ENCODE data around the gene TMEM129.

TMEM129 gene

DNA sequence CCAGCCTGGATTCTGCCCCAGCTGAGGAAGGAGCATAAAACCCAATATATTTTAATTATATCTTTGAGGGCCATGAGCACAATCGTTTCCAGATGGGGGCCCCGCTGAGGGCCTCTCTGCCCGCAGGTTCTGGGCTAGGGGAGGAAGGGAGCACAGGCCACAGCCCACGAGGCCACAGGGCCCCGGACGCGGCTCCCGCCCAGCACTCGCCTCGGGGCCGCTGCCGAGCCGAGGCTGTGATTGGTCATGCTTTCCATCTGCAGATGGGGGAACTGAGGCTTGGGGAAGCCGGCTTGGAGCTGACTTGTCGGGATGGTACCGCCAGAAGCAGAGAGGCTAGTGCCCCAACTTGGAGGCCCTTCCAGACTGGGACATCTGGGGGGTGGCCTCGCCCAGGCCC is 34.2 kb upstream of the TMEM129 start:
- Histone ChIP-seq H3K4me1 (ENCODE audit: insufficient read depth, low read length) (no peaks in the 10 kb centered on the region), H3K27ac (ENCODE audit: low read length) (no peak overlapping the region), H3K36me3 (ENCODE audit: insufficient read depth, low read length) (no peaks in the 10 kb centered on the region), H3K4me2 (ENCODE audit: insufficient read depth, low read length) (no peak overlapping the region), H3K27me3 (ENCODE audit: insufficient read depth, low read length, poor library complexity) (no peaks in the 10 kb centered on the region), H3K4me3 (ENCODE audit: low read depth in 1 of 2, low read length in 2 of 2) (no peak overlapping the region), H3K9me3 (ENCODE audit: insufficient read depth, low read length, severe bottlenecking) (no peaks in the 10 kb centered on the region), H2AFZ (ENCODE audit: low read depth, low read length) (no peak overlapping the region), H3K9ac (ENCODE audit: low read depth, low read length) (no peak overlapping the region), H4K20me1 (ENCODE audit: insufficient read depth, low read length) (peaks cover 5% of the 10 kb centered on the region), H3K79me2 (ENCODE audit: insufficient read depth, low read length) (no peaks in the 10 kb centered on the region)
- TF ChIP-seq, protein P1, sequence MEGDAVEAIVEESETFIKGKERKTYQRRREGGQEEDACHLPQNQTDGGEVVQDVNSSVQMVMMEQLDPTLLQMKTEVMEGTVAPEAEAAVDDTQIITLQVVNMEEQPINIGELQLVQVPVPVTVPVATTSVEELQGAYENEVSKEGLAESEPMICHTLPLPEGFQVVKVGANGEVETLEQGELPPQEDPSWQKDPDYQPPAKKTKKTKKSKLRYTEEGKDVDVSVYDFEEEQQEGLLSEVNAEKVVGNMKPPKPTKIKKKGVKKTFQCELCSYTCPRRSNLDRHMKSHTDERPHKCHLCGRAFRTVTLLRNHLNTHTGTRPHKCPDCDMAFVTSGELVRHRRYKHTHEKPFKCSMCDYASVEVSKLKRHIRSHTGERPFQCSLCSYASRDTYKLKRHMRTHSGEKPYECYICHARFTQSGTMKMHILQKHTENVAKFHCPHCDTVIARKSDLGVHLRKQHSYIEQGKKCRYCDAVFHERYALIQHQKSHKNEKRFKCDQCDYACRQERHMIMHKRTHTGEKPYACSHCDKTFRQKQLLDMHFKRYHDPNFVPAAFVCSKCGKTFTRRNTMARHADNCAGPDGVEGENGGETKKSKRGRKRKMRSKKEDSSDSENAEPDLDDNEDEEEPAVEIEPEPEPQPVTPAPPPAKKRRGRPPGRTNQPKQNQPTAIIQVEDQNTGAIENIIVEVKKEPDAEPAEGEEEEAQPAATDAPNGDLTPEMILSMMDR (IDR thresholded peaks at IDR 0.05; ENCODE audit: borderline replicate concordance, extremely low read depth, low read length, poor library complexity, severe bottlenecking) = no peak
- no peak for TF ChIP-seq EZH2 (IDR thresholded peaks at IDR 0.05; ENCODE audit: borderline replicate concordance, low read depth, low read length, severe bottlenecking)
- ATAC-seq (ENCODE audit: insufficient read depth, low read depth) = no peak
- DNase-seq = no peak

DNA sequence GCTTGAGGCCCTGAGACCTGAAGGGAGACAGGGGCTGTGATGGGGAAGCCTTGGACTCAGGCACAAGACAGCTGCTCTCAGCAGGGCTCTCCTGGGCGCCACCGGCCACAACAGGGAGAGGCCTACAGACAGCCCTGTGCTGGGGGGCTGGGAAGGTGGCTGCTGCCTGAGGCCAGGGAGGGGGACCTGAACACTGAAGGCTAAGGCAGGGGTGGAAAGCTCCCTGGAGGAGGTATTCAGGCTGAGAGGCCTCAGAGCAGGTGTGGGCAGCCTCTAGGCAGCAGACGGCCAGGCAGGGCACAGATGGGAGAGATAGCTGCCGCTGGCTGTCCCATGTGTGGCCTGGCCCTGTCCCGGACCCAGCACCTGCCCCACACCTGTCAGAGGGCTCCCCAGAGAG is 33.2 kb upstream of the TMEM129 start:
- Histone ChIP-seq H3K9ac (ENCODE audit: low read depth, low read length) (no peak overlapping the region), H4K20me1 (ENCODE audit: insufficient read depth, low read length) (peaks cover 8% of the 10 kb centered on the region), H3K27ac (ENCODE audit: low read length) (no peak overlapping the region), H3K4me2 (ENCODE audit: insufficient read depth, low read length) (no peak overlapping the region), H3K36me3 (ENCODE audit: insufficient read depth, low read length) (no peaks in the 10 kb centered on the region), H3K79me2 (ENCODE audit: insufficient read depth, low read length) (no peaks in the 10 kb centered on the region), H3K27me3 (ENCODE audit: insufficient read depth, low read length, poor library complexity) (no peaks in the 10 kb centered on the region), H3K4me3 (ENCODE audit: low read depth in 1 of 2, low read length in 2 of 2) (no peak overlapping the region), H3K4me1 (ENCODE audit: insufficient read depth, low read length) (no peaks in the 10 kb centered on the region), H2AFZ (ENCODE audit: low read depth, low read length) (no peak overlapping the region), H3K9me3 (ENCODE audit: insufficient read depth, low read length, severe bottlenecking) (no peaks in the 10 kb centered on the region)
- no peak for DNase-seq
- peak; percentile 27; the same call in 2 of the 3 replicates for ATAC-seq (ENCODE audit: insufficient read depth, low read depth)
- TF ChIP-seq, protein P1 (IDR thresholded peaks at IDR 0.05; ENCODE audit: borderline replicate concordance, extremely low read depth, low read length, poor library complexity, severe bottlenecking) = no peak
- TF ChIP-seq EZH2 (IDR thresholded peaks at IDR 0.05; ENCODE audit: borderline replicate concordance, low read depth, low read length, severe bottlenecking) = no peak

DNA sequence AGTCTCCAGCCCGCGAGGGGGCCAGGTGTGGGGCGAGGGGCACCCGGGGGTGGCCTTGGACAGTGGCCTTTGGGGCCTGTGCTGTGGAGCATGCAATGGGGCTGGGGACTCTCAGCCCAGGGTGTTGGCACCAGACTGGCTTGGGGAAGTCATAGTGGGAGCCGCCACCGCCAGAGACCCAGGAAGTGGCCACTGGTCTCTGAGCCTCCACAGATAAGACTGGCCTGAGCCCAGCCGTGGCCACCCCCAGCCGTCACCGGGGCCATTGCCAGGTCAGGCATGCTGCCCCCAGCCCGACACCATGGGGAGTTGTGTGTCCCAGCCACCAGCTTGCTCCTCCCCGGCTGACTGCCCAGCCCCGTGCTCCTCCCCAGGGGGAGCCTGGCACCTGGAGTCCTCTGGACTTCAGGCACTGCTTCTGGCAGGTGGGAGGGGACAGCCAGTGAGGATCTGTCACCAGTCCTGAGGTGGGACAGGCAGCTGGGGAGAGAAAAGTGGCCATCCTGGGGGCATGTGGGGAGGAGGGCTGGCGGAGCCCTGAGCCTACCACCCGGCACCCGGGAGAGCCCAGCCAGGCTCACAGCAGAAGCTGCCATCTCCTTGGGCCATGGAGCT is 32.7 kb upstream of the TMEM129 start:
- H3K4me3 ChIP-seq (ENCODE audit: low read depth in 1 of 2, low read length in 2 of 2) = no peak overlapping the region
- peaks cover 8% of the 10 kb centered on the region for H4K20me1 ChIP-seq (ENCODE audit: insufficient read depth, low read length)
- no peak overlapping the region for H3K27ac ChIP-seq (ENCODE audit: low read length)
- H3K79me2 ChIP-seq (ENCODE audit: insufficient read depth, low read length) = no peaks in the 10 kb centered on the region
- H3K36me3 ChIP-seq (ENCODE audit: insufficient read depth, low read length) = no peaks in the 10 kb centered on the region
- no peak overlapping the region for H3K4me2 ChIP-seq (ENCODE audit: insufficient read depth, low read length)
- no peak for DNase-seq
- peak; percentile 18 for ATAC-seq (ENCODE audit: insufficient read depth, low read depth)
- H3K9me3 ChIP-seq (ENCODE audit: insufficient read depth, low read length, severe bottlenecking) = no peaks in the 10 kb centered on the region
- H3K27me3 ChIP-seq (ENCODE audit: insufficient read depth, low read length, poor library complexity) = no peaks in the 10 kb centered on the region
- H3K4me1 ChIP-seq (ENCODE audit: insufficient read depth, low read length) = no peaks in the 10 kb centered on the region
- TF ChIP-seq, protein P1 (IDR thresholded peaks at IDR 0.05; ENCODE audit: borderline replicate concordance, extremely low read depth, low read length, poor library complexity, severe bottlenecking) = no peak
- no peak for TF ChIP-seq EZH2 (IDR thresholded peaks at IDR 0.05; ENCODE audit: borderline replicate concordance, low read depth, low read length, severe bottlenecking)
- H3K9ac ChIP-seq (ENCODE audit: low read depth, low read length) = no peak overlapping the region
- no peak overlapping the region for H2AFZ ChIP-seq (ENCODE audit: low read depth, low read length)
